Hepatocyte (in vitro differentiated cells): ENCODE data around the gene EXOC4. TPM values are rescaled to one million over a fixed set of nuclear protein-coding genes. Genes with fewer than 3 reads are reported as not detected.
A peak's percentile ranks its signal among the peaks of the same experiment; 100 is the strongest.

Experiments
- DNase-seq: peaks from one replicate; pipeline ENCODE4 v3.0.0-alpha.2; 2016; ENCODE audit warnings: low spot score
- H2AFZ ChIP-seq: fragments of 200-600 bp; sonication (generic); 2 replicates; pipeline ENCODE4 v1.6.0; 2016; ENCODE audit warnings: antibody characterized with exemption, mild to moderate bottlenecking
- H3K27ac ChIP-seq: fragments of 200-600 bp; sonication (generic); 2 replicates; pipeline ENCODE4 v1.5.1; 2016; ENCODE audit warnings: mild to moderate bottlenecking
- H3K27me3 ChIP-seq: fragments of 200-600 bp; sonication (generic); 2 replicates; pipeline ENCODE4 v1.6.1; 2016
- H3K36me3 ChIP-seq: fragments of 200-600 bp; sonication (generic); replicated peaks from 2 replicates; pipeline ENCODE4 v1.5.1; 2016; ENCODE audit warnings: low read depth; ENCODE audit not compliant: insufficient read depth
- H3K4me1 ChIP-seq: fragments of 200-600 bp; sonication (generic); 2 replicates; pipeline ENCODE4 v1.5.1; 2016; ENCODE audit warnings: mild to moderate bottlenecking, moderate library complexity; ENCODE audit not compliant: insufficient read depth
- H3K4me2 ChIP-seq: fragments of 200-600 bp; sonication (generic); 2 replicates; pipeline ENCODE4 v1.6.0; 2016
- H3K4me3 ChIP-seq: fragments of 200-600 bp; sonication (generic); 2 replicates; pipeline ENCODE4 v1.5.1; 2016; ENCODE audit warnings: mild to moderate bottlenecking
- H3K79me2 ChIP-seq: fragments of 200-600 bp; sonication (generic); 2 replicates; pipeline ENCODE4 v1.6.0; 2017; ENCODE audit warnings: mild to moderate bottlenecking
- H3K9me2 ChIP-seq: fragments of 200-600 bp; sonication (generic); replicated peaks from 2 replicates; pipeline ENCODE4 v1.6.0; 2017; ENCODE audit warnings: mild to moderate bottlenecking; ENCODE audit not compliant: insufficient read depth
- H3K9me3 ChIP-seq: fragments of 200-600 bp; sonication (generic); 2 replicates; pipeline ENCODE4 v1.5.1; 2016; ENCODE audit warnings: low read depth, mild to moderate bottlenecking
- H4K20me1 ChIP-seq: fragments of 200-600 bp; sonication (generic); 2 replicates; pipeline ENCODE4 v1.6.0; 2016; ENCODE audit warnings: mild to moderate bottlenecking; ENCODE audit not compliant: insufficient read depth, poor library complexity, severe bottlenecking
- CTCF ChIP-seq: fragments of 200-600 bp; sonication (generic); IDR thresholded peaks from 2 replicates; pipeline ENCODE4 v1.5.1; 2016; ENCODE audit warnings: antibody characterized with exemption, mild to moderate bottlenecking; ENCODE audit not compliant: poor library complexity
- EZH2 ChIP-seq: fragments of 200-600 bp; sonication (generic); IDR thresholded peaks from 2 replicates; pipeline ENCODE4 v1.6.1; 2016; ENCODE audit warnings: antibody characterized with exemption, mild to moderate bottlenecking, borderline replicate concordance
- EZH2phosphoT487 ChIP-seq: fragments of 200-600 bp; sonication (generic); IDR thresholded peaks from one replicate; pipeline ENCODE4 v1.6.1; 2018; ENCODE audit warnings: antibody characterized with exemption, mild to moderate bottlenecking, low read depth, moderate library complexity; ENCODE audit not compliant: unreplicated experiment, severe bottlenecking
- WGBS: methylation state at CpG from one replicate; pipeline ENCODE4 v1.1.6; 2016; ENCODE audit warnings: low lambda C conversion rate; ENCODE audit errors: missing lambda C conversion rate; 5-methylcytosine and 5-hydroxymethylcytosine counted together
- polyA plus RNA-seq: library from polyadenylated mRNA; unstranded; fragments of >200 nt; fragmentation: Nextera tagmentation; extraction: Ambion mirVana; gene quantifications from 2 replicates; pipeline ENCODE4 v1.2.1, GENCODE V29; 2016
- total RNA-seq: library from RNA; depleted of rRNA; stranded (reverse); fragments of >200 nt; gene quantifications from 2 replicates; pipeline ENCODE4 v1.2.3, GENCODE V29; 2014

The EXOC4 gene
- total and polyA plus RNA-seq, 2 experiments from 2014 or later, result 34.8 to 56.1 TPM

GRCh38 chr7:133481676-133482075, 228.8 kb downstream of the EXOC4 start:
- Histone ChIP-seq H3K36me3 (no peaks in the 10 kb centered on the region), H3K4me1 (peaks cover 3% of the 10 kb centered on the region), H4K20me1 (no peaks in the 10 kb centered on the region), H3K27me3 (no peaks in the 10 kb centered on the region), H2AFZ (no peak overlapping the region), H3K9me3 (no peaks in the 10 kb centered on the region), H3K9me2 (no peaks in the 10 kb centered on the region), H3K79me2 (no peaks in the 10 kb centered on the region), H3K27ac (no peak overlapping the region), H3K4me2 (no peak overlapping the region), H3K4me3 (no peak overlapping the region)
- WGBS, result 93% methylated on average over 3 of the region's 3 CpGs
- no peak for TF ChIP-seq EZH2phosphoT487
- TF ChIP-seq EZH2, result no peak
- TF ChIP-seq CTCF, result no peak
- peak; percentile 14 for DNase-seq

GRCh38 chr7:133482599-133482998, 229.7 kb downstream of the EXOC4 start:
- Histone ChIP-seq H3K4me3 (no peak overlapping the region), H3K9me2 (no peaks in the 10 kb centered on the region), H3K4me1 (peaks cover 3% of the 10 kb centered on the region), H3K4me2 (no peak overlapping the region), H3K36me3 (no peaks in the 10 kb centered on the region), H3K9me3 (no peaks in the 10 kb centered on the region), H2AFZ (no peak overlapping the region), H3K79me2 (no peaks in the 10 kb centered on the region), H3K27me3 (no peaks in the 10 kb centered on the region), H4K20me1 (no peaks in the 10 kb centered on the region), H3K27ac (no peak overlapping the region)
- WGBS, result 100% methylated on average over 1 of the region's 1 CpG
- TF ChIP-seq CTCF, result no peak
- DNase-seq, result no peak

GRCh38 chr7:133484086-133484485, 231.2 kb downstream of the EXOC4 start:
- Histone ChIP-seq H4K20me1 (no peaks in the 10 kb centered on the region), H3K9me2 (no peaks in the 10 kb centered on the region), H3K4me1 (no peaks in the 10 kb centered on the region), H3K79me2 (no peaks in the 10 kb centered on the region), H3K36me3 (no peaks in the 10 kb centered on the region), H3K4me3 (no peak overlapping the region), H3K4me2 (no peak overlapping the region), H2AFZ (no peak overlapping the region), H3K9me3 (no peaks in the 10 kb centered on the region), H3K27ac (no peak overlapping the region), H3K27me3 (no peaks in the 10 kb centered on the region)
- DNase-seq, result no peak
- TF ChIP-seq CTCF (no peak), EZH2phosphoT487 (no peak), EZH2 (no peak)
- WGBS, result 97% methylated on average over 2 of the region's 2 CpGs

- TF ChIP-seq CTCF (no peak), EZH2phosphoT487 (no peak), EZH2 (no peak)
- DNase-seq, result no peak
- no peaks in the 10 kb centered on the region for H3K9me2 ChIP-seq
- no peaks in the 10 kb centered on the region for H3K79me2 ChIP-seq
- H3K4me1 ChIP-seq, result peaks cover 6% of the 10 kb centered on the region
- no peak overlapping the region for H3K27ac ChIP-seq
- H3K4me3 ChIP-seq, result no peak overlapping the region
- no peaks in the 10 kb centered on the region for H3K36me3 ChIP-seq
- no peaks in the 10 kb centered on the region for H3K27me3 ChIP-seq
- 92% methylated on average over 3 of the region's 3 CpGs for WGBS
- H2AFZ ChIP-seq, result no peak overlapping the region
- H4K20me1 ChIP-seq, result no peaks in the 10 kb centered on the region
- H3K9me3 ChIP-seq, result no peaks in the 10 kb centered on the region
- H3K4me2 ChIP-seq, result no peak overlapping the region
Observed at GRCh38 chr7:133489906-133490305, 237.0 kb downstream of the EXOC4 start.
